Stimulated activated CD4-positive, alpha-beta T cell treated with anti-CD3 and anti-CD28 coated beads, Interleukin-2, amount 100 ng/mL, for 48 hours (primary cell): ENCODE results near the gene NKAIN1.
"Not testable (repeated sequence)": the region's sequence is repeated elsewhere in the genome, so short reads cannot be mapped to it uniquely, and the experiment has no call there.

Source experiments
- DNase-seq, 2 donors: peaks; one replicate each; pipeline ENCODE4 v3.0.0-alpha.2; 2020

NKAIN1 gene

GRCh38 chr1:31231802-31232201, 7.9 kb downstream of the NKAIN1 start:
- no peak for DNase-seq

GRCh38 chr1:31230378-31230777, 9.3 kb downstream of the NKAIN1 start:
- DNase-seq, result no peak

GRCh38 chr1:31228986-31229385, 10.7 kb downstream of the NKAIN1 start:
- no peak for DNase-seq

GRCh38 chr1:31227891-31228568, 11.7 kb downstream of the NKAIN1 start:
- DNase-seq, result no peak

- DNase-seq, result no peak
These were observed 15.6 kb downstream of the NKAIN1 start for GRCh38 chr1:31224068-31224467.

- no peak for DNase-seq
These were observed 17.5 kb downstream of the NKAIN1 start for GRCh38 chr1:31222176-31222575.

GRCh38 chr1:31221072-31221471, 18.6 kb downstream of the NKAIN1 start:
- DNase-seq, result no peak

- DNase-seq, result no peak
These were observed 20.2 kb downstream of the NKAIN1 start for GRCh38 chr1:31219489-31219888.

GRCh38 chr1:31218705-31219104, 21.0 kb downstream of the NKAIN1 start:
- no peak for DNase-seq

GRCh38 chr1:31216016-31216415, 23.7 kb downstream of the NKAIN1 start:
- no peak for DNase-seq

- DNase-seq, result no peak
These were observed 24.6 kb downstream of the NKAIN1 start for GRCh38 chr1:31215065-31215570.

GRCh38 chr1:31214316-31215064, 25.2 kb downstream of the NKAIN1 start:
- no peak for DNase-seq

GRCh38 chr1:31208361-31208945, 31.2 kb downstream of the NKAIN1 start:
- no peak for DNase-seq

GRCh38 chr1:31207569-31207968, 32.1 kb downstream of the NKAIN1 start:
- no peak for DNase-seq

GRCh38 chr1:31207046-31207445, 32.6 kb downstream of the NKAIN1 start:
- no peak for DNase-seq

GRCh38 chr1:31203215-31203614, 36.5 kb downstream of the NKAIN1 start:
- DNase-seq, result no peak

- no peak for DNase-seq
These were observed 37.7 kb downstream of the NKAIN1 start for GRCh38 chr1:31201931-31202360.

- DNase-seq, result no peak
These were observed 39.7 kb downstream of the NKAIN1 start for GRCh38 chr1:31199949-31200348.

GRCh38 chr1:31199236-31199790, 40.4 kb downstream of the NKAIN1 start:
- no peak for DNase-seq

- no peak for DNase-seq
These were observed 41.1 kb downstream of the NKAIN1 start for GRCh38 chr1:31198600-31198999.

GRCh38 chr1:31198150-31198549, 41.5 kb downstream of the NKAIN1 start:
- DNase-seq, result no peak

- no peak for DNase-seq
These were observed 43.0 kb downstream of the NKAIN1 start for GRCh38 chr1:31196685-31197084.

GRCh38 chr1:31195267-31195666, 44.4 kb downstream of the NKAIN1 start:
- DNase-seq, result not testable (repeated sequence)

GRCh38 chr1:31193729-31194128, 46.0 kb downstream of the NKAIN1 start:
- no peak for DNase-seq
